ENCODE results near the gene ASPG.

ASPG gene

GRCh38 chr14:104084251-104085002, 1.1 kb upstream of the ASPG start:
- Mint-ChIP-seq H3K4me3 (no peak overlapping the region), H3K36me3 (ENCODE audit: low read depth) (no peaks in the 10 kb centered on the region), H3K4me1 (ENCODE audit: low read depth) (no peaks in the 10 kb centered on the region), H3K9me3 (no peaks in the 10 kb centered on the region), H3K27ac (no peak overlapping the region), H3K27me3 (peaks cover 32% of the 10 kb centered on the region)
- intact Hi-C loops (cut with micrococcal nuclease), result no loop called here

GRCh38 chr14:104085889-104086201, 345 bp downstream of the ASPG start:
- no peak overlapping the region for H3K27ac Mint-ChIP-seq
- no peaks in the 10 kb centered on the region for H3K9me3 Mint-ChIP-seq
- peaks cover 32% of the 10 kb centered on the region for H3K27me3 Mint-ChIP-seq

GRCh38 chr14:104086210-104086660, 735 bp downstream of the ASPG start:
- Mint-ChIP-seq H3K27ac (no peak overlapping the region), H3K27me3 (peaks cover 32% of the 10 kb centered on the region)

More at GRCh38 chr14:104085889-104086201, 345 bp downstream of the ASPG start:
- Mint-ChIP-seq H3K4me3 (no peak overlapping the region), H3K36me3 (ENCODE audit: low read depth) (no peaks in the 10 kb centered on the region), H3K4me1 (ENCODE audit: low read depth) (no peaks in the 10 kb centered on the region)
- intact Hi-C loops (cut with micrococcal nuclease), result no loop called here

GRCh38 chr14:104086661-104087461, 1.4 kb downstream of the ASPG start:
- H3K27me3 Mint-ChIP-seq, result peaks cover 32% of the 10 kb centered on the region
- no peak overlapping the region for H3K4me3 Mint-ChIP-seq
- H3K4me1 Mint-ChIP-seq (ENCODE audit: low read depth), result no peaks in the 10 kb centered on the region
- no peaks in the 10 kb centered on the region for H3K36me3 Mint-ChIP-seq (ENCODE audit: low read depth)
- intact Hi-C loops (cut with micrococcal nuclease), result no loop called here
- H3K27ac Mint-ChIP-seq, result no peak overlapping the region
- no peaks in the 10 kb centered on the region for H3K9me3 Mint-ChIP-seq

More at GRCh38 chr14:104086210-104086660, 735 bp downstream of the ASPG start:
- Mint-ChIP-seq H3K4me3 (no peak overlapping the region), H3K4me1 (ENCODE audit: low read depth) (no peaks in the 10 kb centered on the region), H3K36me3 (ENCODE audit: low read depth) (no peaks in the 10 kb centered on the region), H3K9me3 (no peaks in the 10 kb centered on the region)
- intact Hi-C loops (cut with micrococcal nuclease), result no loop called here

GRCh38 chr14:104087505-104087904, 2.0 kb downstream of the ASPG start:
- Mint-ChIP-seq H3K36me3 (ENCODE audit: low read depth) (no peaks in the 10 kb centered on the region), H3K4me1 (ENCODE audit: low read depth) (no peaks in the 10 kb centered on the region), H3K27me3 (peaks cover 32% of the 10 kb centered on the region), H3K27ac (no peak overlapping the region), H3K9me3 (no peaks in the 10 kb centered on the region), H3K4me3 (no peak overlapping the region)
- intact Hi-C loops (cut with micrococcal nuclease), result no loop called here

- H3K4me3 Mint-ChIP-seq, result no peak overlapping the region
- no peaks in the 10 kb centered on the region for H3K9me3 Mint-ChIP-seq
- H3K27me3 Mint-ChIP-seq, result peaks cover 31% of the 10 kb centered on the region
- no peaks in the 10 kb centered on the region for H3K36me3 Mint-ChIP-seq (ENCODE audit: low read depth)
- H3K27ac Mint-ChIP-seq, result no peak overlapping the region
- no peaks in the 10 kb centered on the region for H3K4me1 Mint-ChIP-seq (ENCODE audit: low read depth)
- intact Hi-C loops (cut with micrococcal nuclease), result no loop called here
These were observed 2.7 kb downstream of the ASPG start for GRCh38 chr14:104087981-104088850.

- peaks cover 24% of the 10 kb centered on the region for H3K27me3 Mint-ChIP-seq
- no peak overlapping the region for H3K4me3 Mint-ChIP-seq
- H3K36me3 Mint-ChIP-seq (ENCODE audit: low read depth), result no peaks in the 10 kb centered on the region
- peaks cover 6% of the 10 kb centered on the region for H3K4me1 Mint-ChIP-seq (ENCODE audit: low read depth)
- intact Hi-C loops (cut with micrococcal nuclease), result no loop called here
- no peaks in the 10 kb centered on the region for H3K9me3 Mint-ChIP-seq
- no peak overlapping the region for H3K27ac Mint-ChIP-seq
These were observed 4.7 kb downstream of the ASPG start for GRCh38 chr14:104090071-104090748.

- Mint-ChIP-seq H3K27ac (no peak overlapping the region), H3K9me3 (no peaks in the 10 kb centered on the region), H3K4me3 (no peak overlapping the region), H3K4me1 (ENCODE audit: low read depth) (peaks cover 6% of the 10 kb centered on the region), H3K36me3 (ENCODE audit: low read depth) (no peaks in the 10 kb centered on the region), H3K27me3 (peaks cover 18% of the 10 kb centered on the region)
- intact Hi-C loops (cut with micrococcal nuclease), result no loop called here
These were observed 5.8 kb downstream of the ASPG start for GRCh38 chr14:104091061-104091926.

- Mint-ChIP-seq H3K9me3 (no peaks in the 10 kb centered on the region), H3K4me1 (ENCODE audit: low read depth) (peaks cover 6% of the 10 kb centered on the region), H3K4me3 (no peak overlapping the region), H3K36me3 (ENCODE audit: low read depth) (no peaks in the 10 kb centered on the region), H3K27ac (no peak overlapping the region), H3K27me3 (peaks cover 9% of the 10 kb centered on the region)
- intact Hi-C loops (cut with micrococcal nuclease), result no loop called here
These were observed 6.6 kb downstream of the ASPG start for GRCh38 chr14:104091927-104092771.

GRCh38 chr14:104092931-104093365, 7.4 kb downstream of the ASPG start:
- Mint-ChIP-seq H3K4me1 (ENCODE audit: low read depth) (peaks cover 6% of the 10 kb centered on the region), H3K4me3 (no peak overlapping the region), H3K36me3 (ENCODE audit: low read depth) (no peaks in the 10 kb centered on the region), H3K27ac (no peak overlapping the region), H3K9me3 (no peaks in the 10 kb centered on the region), H3K27me3 (peaks cover 5% of the 10 kb centered on the region)
- intact Hi-C loops (cut with micrococcal nuclease), result no loop called here

GRCh38 chr14:104093366-104094055, 8.0 kb downstream of the ASPG start:
- Mint-ChIP-seq H3K27ac (no peak overlapping the region), H3K9me3 (no peaks in the 10 kb centered on the region), H3K27me3 (peaks cover 5% of the 10 kb centered on the region), H3K36me3 (ENCODE audit: low read depth) (no peaks in the 10 kb centered on the region), H3K4me1 (ENCODE audit: low read depth) (peaks cover 6% of the 10 kb centered on the region), H3K4me3 (no peak overlapping the region)
- intact Hi-C loops (cut with micrococcal nuclease), result no loop called here
